HepG2 (cell line): ENCODE data around the gene PRDM15.

Experiments
- JUND ChIP-seq: sonication (generic); formaldehyde crosslinking; IDR thresholded peaks from 2 replicates; pipeline ENCODE4 v1.8.0; 2022; ENCODE audit warnings: mild to moderate bottlenecking, missing genetic modification reagents
- MYC ChIP-seq: sonication (generic); formaldehyde crosslinking; IDR thresholded peaks from 2 replicates; pipeline ENCODE4 v1.9.0; 2021; ENCODE audit warnings: missing genetic modification reagents, borderline replicate concordance
- POLR2A ChIP-seq, 2 experiments: IDR thresholded peaks; 2 replicates each; pipeline ENCODE4 v1.6.1; 2011; ENCODE audit warnings: low read depth in 2 of 2, low read length in 2 of 2, mild to moderate bottlenecking in 1 of 2, moderate library complexity in 1 of 2; ENCODE audit not compliant: insufficient read depth in 1 of 2
- REL ChIP-seq: sonication (generic); formaldehyde crosslinking; conservative IDR thresholded peaks from 2 replicates; pipeline ENCODE4 v1.8.0; 2022; ENCODE audit warnings: mild to moderate bottlenecking, missing genetic modification reagents, moderate library complexity
- ZBTB8A ChIP-seq: sonication (generic); formaldehyde crosslinking; IDR thresholded peaks from 2 replicates; pipeline ENCODE4 v1.4.0; 2020; ENCODE audit warnings: mild to moderate bottlenecking, low read depth, missing genetic modification reagents, borderline replicate concordance
- ZNF20 ChIP-seq: sonication (generic); formaldehyde crosslinking; IDR thresholded peaks from 2 replicates; pipeline ENCODE4 v1.4.0; 2020; ENCODE audit warnings: mild to moderate bottlenecking, moderate library complexity, missing genetic modification reagents
- ZNF3 ChIP-seq: IDR thresholded peaks from 2 replicates; pipeline ENCODE4 v1.7.0; 2017; ENCODE audit warnings: inconsistent platforms
- ZNF629 ChIP-seq: sonication (generic); formaldehyde crosslinking; conservative IDR thresholded peaks from 2 replicates; pipeline ENCODE4 v1.5.0; 2020; ENCODE audit warnings: missing genetic modification reagents
- ZNF850 ChIP-seq: sonication (generic); formaldehyde crosslinking; conservative IDR thresholded peaks from 2 replicates; pipeline ENCODE4 v1.9.0; 2021; ENCODE audit warnings: mild to moderate bottlenecking, missing genetic modification reagents
- TF ChIP-seq, protein P1 (sequence below): sonication (generic); formaldehyde crosslinking; IDR thresholded peaks from 2 replicates; pipeline ENCODE4 v1.4.0; 2020; ENCODE audit warnings: mild to moderate bottlenecking, missing genetic modification reagents

DNA sequence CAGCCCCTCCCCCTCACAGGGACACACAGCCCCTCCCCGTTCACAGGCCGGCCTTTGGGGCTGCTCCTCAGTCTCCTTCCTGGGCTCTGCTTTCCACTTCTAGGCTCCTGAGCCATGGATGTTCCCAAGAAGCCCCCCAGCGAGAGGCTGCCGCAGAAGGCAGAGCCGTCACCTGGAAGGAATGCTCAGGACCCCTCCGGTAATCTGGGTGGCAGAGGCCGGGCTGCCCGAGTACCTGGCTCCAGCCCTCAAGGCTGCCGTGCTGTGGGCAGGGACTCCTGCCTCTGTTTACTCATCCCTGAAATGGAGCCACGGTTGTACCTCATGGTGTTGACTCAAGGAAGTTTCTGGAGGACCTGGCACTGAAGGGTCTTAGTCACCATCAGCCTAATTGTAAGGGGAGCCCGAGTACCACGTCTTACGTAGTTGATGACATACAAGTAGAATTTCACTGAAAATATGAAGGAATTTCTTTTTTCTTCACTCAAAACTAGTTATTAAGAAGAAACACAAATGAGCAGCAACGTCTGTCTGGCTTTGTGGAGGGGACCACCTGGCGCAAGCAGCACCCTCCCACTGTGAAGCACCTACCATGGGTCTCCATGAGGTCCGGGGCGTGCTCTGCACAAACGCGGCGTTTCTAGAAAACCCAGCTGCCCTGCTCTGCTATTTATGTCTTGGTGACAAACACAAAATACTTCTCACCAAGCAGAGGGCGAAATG is 33.7 kb downstream of the PRDM15 start:
- no peak for TF ChIP-seq ZNF3 (CRISPR knock-in tag)
- no peak for TF ChIP-seq MYC
- TF ChIP-seq ZBTB8A (CRISPR knock-in tag) = no peak
- TF ChIP-seq ZNF850 = no peak
- no peak for TF ChIP-seq REL (CRISPR knock-in tag)
- TF ChIP-seq ZNF20 (CRISPR knock-in tag) = no peak
- TF ChIP-seq POLR2A (IDR thresholded peaks at IDR 0.05; ENCODE audit: insufficient read depth in 1 of 2, low read depth in 2 of 2, low read length in 2 of 2) = no peak
- TF ChIP-seq, protein P1, sequence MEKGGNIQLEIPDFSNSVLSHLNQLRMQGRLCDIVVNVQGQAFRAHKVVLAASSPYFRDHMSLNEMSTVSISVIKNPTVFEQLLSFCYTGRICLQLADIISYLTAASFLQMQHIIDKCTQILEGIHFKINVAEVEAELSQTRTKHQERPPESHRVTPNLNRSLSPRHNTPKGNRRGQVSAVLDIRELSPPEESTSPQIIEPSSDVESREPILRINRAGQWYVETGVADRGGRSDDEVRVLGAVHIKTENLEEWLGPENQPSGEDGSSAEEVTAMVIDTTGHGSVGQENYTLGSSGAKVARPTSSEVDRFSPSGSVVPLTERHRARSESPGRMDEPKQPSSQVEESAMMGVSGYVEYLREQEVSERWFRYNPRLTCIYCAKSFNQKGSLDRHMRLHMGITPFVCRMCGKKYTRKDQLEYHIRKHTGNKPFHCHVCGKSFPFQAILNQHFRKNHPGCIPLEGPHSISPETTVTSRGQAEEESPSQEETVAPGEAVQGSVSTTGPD (CRISPR knock-in tag) = no peak
- no peak for TF ChIP-seq JUND (CRISPR knock-in tag)
- peak; percentile 84 for TF ChIP-seq ZNF629
